ENCODE data around the gene MRC1.

DNA sequence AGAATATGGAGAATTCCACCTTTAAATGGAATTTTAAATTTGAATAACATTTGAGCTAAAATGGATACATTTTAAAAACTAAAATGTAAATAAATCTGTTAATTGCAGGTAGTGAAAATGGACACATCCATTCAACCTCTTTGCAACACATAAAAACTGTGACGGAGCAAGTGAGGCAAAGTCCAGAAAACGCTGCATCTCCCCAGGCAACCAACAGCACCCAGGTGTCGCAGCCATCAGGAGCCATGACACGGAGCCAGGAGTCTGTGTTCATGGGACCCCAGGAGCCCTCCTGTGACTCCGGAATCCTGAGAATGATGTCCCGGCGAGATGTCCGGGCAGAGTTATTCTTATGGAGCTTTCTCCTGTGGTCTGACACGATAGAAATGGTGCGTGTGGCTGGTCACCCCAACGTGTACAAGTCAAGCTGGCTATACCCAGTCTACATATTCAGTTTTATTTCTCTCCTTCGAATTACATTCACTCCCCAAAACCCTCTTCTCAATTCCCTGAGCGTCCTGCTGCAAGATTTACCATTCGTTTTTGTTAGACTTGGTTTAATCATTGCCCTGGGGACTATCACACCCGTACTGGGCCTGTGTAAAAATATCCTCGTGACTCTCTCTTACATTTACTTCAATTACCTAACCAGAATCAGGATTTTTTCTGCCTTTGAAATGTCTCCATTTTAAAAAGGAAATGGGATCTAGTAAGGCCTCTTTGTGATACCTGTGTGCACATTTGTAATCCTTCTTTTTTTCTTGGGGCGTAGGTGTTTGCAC is 13.1 kb upstream of the MRC1 start:
- TF ChIP-seq ZNF302 (CRISPR knock-in tag; IDR thresholded peaks at IDR 0.05) (no peak), BHLHE40 (IDR thresholded peaks at IDR 0.05; ENCODE audit: low read depth, low read length) (no peak), CEBPB (IDR thresholded peaks at IDR 0.05) (no peak), CHD2 (IDR thresholded peaks at IDR 0.05; ENCODE audit: low read length, partially characterized antibody) (no peak), HOXB13 (CRISPR knock-in tag; IDR thresholded peaks at IDR 0.05; ENCODE audit: low read depth) (no peak)
- TF ChIP-seq, protein P1, sequence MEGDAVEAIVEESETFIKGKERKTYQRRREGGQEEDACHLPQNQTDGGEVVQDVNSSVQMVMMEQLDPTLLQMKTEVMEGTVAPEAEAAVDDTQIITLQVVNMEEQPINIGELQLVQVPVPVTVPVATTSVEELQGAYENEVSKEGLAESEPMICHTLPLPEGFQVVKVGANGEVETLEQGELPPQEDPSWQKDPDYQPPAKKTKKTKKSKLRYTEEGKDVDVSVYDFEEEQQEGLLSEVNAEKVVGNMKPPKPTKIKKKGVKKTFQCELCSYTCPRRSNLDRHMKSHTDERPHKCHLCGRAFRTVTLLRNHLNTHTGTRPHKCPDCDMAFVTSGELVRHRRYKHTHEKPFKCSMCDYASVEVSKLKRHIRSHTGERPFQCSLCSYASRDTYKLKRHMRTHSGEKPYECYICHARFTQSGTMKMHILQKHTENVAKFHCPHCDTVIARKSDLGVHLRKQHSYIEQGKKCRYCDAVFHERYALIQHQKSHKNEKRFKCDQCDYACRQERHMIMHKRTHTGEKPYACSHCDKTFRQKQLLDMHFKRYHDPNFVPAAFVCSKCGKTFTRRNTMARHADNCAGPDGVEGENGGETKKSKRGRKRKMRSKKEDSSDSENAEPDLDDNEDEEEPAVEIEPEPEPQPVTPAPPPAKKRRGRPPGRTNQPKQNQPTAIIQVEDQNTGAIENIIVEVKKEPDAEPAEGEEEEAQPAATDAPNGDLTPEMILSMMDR (IDR thresholded peaks at IDR 0.05): no peak
- TF ChIP-seq, protein P2, sequence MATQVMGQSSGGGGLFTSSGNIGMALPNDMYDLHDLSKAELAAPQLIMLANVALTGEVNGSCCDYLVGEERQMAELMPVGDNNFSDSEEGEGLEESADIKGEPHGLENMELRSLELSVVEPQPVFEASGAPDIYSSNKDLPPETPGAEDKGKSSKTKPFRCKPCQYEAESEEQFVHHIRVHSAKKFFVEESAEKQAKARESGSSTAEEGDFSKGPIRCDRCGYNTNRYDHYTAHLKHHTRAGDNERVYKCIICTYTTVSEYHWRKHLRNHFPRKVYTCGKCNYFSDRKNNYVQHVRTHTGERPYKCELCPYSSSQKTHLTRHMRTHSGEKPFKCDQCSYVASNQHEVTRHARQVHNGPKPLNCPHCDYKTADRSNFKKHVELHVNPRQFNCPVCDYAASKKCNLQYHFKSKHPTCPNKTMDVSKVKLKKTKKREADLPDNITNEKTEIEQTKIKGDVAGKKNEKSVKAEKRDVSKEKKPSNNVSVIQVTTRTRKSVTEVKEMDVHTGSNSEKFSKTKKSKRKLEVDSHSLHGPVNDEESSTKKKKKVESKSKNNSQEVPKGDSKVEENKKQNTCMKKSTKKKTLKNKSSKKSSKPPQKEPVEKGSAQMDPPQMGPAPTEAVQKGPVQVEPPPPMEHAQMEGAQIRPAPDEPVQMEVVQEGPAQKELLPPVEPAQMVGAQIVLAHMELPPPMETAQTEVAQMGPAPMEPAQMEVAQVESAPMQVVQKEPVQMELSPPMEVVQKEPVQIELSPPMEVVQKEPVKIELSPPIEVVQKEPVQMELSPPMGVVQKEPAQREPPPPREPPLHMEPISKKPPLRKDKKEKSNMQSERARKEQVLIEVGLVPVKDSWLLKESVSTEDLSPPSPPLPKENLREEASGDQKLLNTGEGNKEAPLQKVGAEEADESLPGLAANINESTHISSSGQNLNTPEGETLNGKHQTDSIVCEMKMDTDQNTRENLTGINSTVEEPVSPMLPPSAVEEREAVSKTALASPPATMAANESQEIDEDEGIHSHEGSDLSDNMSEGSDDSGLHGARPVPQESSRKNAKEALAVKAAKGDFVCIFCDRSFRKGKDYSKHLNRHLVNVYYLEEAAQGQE (IDR thresholded peaks at IDR 0.05): no peak
- TF ChIP-seq, protein P3, sequence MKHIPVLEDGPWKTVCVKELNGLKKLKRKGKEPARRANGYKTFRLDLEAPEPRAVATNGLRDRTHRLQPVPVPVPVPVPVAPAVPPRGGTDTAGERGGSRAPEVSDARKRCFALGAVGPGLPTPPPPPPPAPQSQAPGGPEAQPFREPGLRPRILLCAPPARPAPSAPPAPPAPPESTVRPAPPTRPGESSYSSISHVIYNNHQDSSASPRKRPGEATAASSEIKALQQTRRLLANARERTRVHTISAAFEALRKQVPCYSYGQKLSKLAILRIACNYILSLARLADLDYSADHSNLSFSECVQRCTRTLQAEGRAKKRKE (CRISPR knock-in tag; IDR thresholded peaks at IDR 0.05; ENCODE audit: low read depth): no peak
